ENCODE results near the gene OR2A1.
"Not testable (repeated sequence)": the region's sequence is repeated elsewhere in the genome, so short reads cannot be mapped to it uniquely, and the experiment has no call there.

Gene OR2A1

GRCh38 chr7:144311872-144312469 is at the start of gene OR2A1:
TSS of gene OR2A1 (plus strand) at chr7:144312419. CDS start at chr7:144318125, 5,706 bp downstream.
- not testable (repeated sequence) for DNase-seq (ENCODE audit: low spot score)

GRCh38 chr7:144264692-144265091 is 47.5 kb upstream of the OR2A1 start, which contains the start of gene OR2A7:
TSS of gene OR2A7 (minus strand) at chr7:144264792. CDS start at chr7:144259628, 5,164 bp downstream.
- DNase-seq (ENCODE audit: low spot score) = not testable (repeated sequence)

GRCh38 chr7:144269188-144269587 is 43.0 kb upstream of the OR2A1 start, which contains the start of gene CTAGE8:
TSS of gene CTAGE8 (minus strand) at chr7:144269288. CDS start at chr7:144269250, 38 bp downstream.
- not testable (repeated sequence) for DNase-seq (ENCODE audit: low spot score)

- DNase-seq (ENCODE audit: low spot score) = not testable (repeated sequence)
These were observed 36.9 kb upstream of the OR2A1 start for GRCh38 chr7:144275281-144275680.

- DNase-seq (ENCODE audit: low spot score) = not testable (repeated sequence)
These were observed 32.2 kb upstream of the OR2A1 start for GRCh38 chr7:144280010-144280409.

- not testable (repeated sequence) for DNase-seq (ENCODE audit: low spot score)
These were observed 30.2 kb upstream of the OR2A1 start for GRCh38 chr7:144281981-144282380.

- DNase-seq (ENCODE audit: low spot score) = not testable (repeated sequence)
These were observed 29.7 kb upstream of the OR2A1 start for GRCh38 chr7:144282490-144282889.

GRCh38 chr7:144283716-144284115 is 28.5 kb upstream of the OR2A1 start:
- not testable (repeated sequence) for DNase-seq (ENCODE audit: low spot score)

- not testable (repeated sequence) for DNase-seq (ENCODE audit: low spot score)
These were observed 24.9 kb upstream of the OR2A1 start for GRCh38 chr7:144287171-144287784.

GRCh38 chr7:144291607-144292006 is 20.6 kb upstream of the OR2A1 start:
- DNase-seq (ENCODE audit: low spot score) = not testable (repeated sequence)

GRCh38 chr7:144292384-144293161 is 19.6 kb upstream of the OR2A1 start:
- DNase-seq (ENCODE audit: low spot score) = not testable (repeated sequence)

GRCh38 chr7:144293794-144294499 is 18.3 kb upstream of the OR2A1 start:
- DNase-seq (ENCODE audit: low spot score) = not testable (repeated sequence)

- not testable (repeated sequence) for DNase-seq (ENCODE audit: low spot score)
These were observed 9.5 kb upstream of the OR2A1 start for GRCh38 chr7:144302578-144303303.

GRCh38 chr7:144303607-144304006 is 8.6 kb upstream of the OR2A1 start:
- DNase-seq (ENCODE audit: low spot score) = not testable (repeated sequence)

GRCh38 chr7:144305156-144305555 is 7.1 kb upstream of the OR2A1 start:
- not testable (repeated sequence) for DNase-seq (ENCODE audit: low spot score)

GRCh38 chr7:144309702-144310101 is 2.5 kb upstream of the OR2A1 start:
- not testable (repeated sequence) for DNase-seq (ENCODE audit: low spot score)

- DNase-seq (ENCODE audit: low spot score) = not testable (repeated sequence)
These were observed 1.0 kb upstream of the OR2A1 start for GRCh38 chr7:144311218-144311617.

GRCh38 chr7:144317537-144317936 is 5.3 kb downstream of the OR2A1 start:
- not testable (repeated sequence) for DNase-seq (ENCODE audit: low spot score)

- DNase-seq (ENCODE audit: low spot score) = not testable (repeated sequence)
These were observed 7.3 kb downstream of the OR2A1 start for GRCh38 chr7:144319547-144319946.

GRCh38 chr7:144321677-144322206 is 9.5 kb downstream of the OR2A1 start:
- DNase-seq (ENCODE audit: low spot score) = not testable (repeated sequence)

- not testable (repeated sequence) for DNase-seq (ENCODE audit: low spot score)
These were observed 11.1 kb downstream of the OR2A1 start for GRCh38 chr7:144323359-144323758.
